ENCODE data around the gene HPCAL1.

The HPCAL1 gene

DNA sequence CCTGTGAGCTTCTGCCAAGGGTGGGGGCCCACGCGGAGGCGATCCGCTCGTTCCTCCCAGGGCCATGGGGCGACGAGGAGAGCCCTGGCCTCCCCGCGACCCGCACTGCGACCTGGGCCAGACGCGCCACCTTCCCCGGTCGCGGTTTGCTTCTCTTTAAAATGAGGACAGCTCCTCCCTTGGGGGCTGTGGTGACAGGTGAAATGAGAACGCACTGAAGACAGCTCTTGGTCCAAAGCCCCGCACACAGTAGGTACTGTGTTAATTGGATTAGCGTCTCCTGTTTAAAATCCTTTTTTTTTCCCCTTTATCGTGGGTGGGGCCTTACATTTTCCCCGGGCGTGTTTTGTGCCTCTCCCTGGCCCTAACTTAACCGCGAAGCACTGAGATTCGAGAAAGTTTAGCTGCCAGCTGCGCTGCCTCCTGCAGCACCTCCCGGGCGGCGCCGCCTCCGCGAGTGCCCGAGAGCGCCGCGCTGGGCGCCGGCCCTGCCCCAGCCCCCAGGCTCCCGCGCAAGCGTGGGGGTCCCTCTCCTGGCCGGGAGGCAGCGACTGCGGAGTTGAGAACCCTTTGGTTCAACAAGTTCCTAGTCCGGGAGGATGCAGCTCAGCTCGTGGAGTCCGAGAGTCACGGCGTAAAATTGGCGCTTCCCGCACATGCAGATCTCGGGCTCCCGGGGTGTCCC, 1.1 kb downstream of the HPCAL1 start:
- peak; percentile 41 for DNase-seq (ENCODE audit: low spot score)

DNA sequence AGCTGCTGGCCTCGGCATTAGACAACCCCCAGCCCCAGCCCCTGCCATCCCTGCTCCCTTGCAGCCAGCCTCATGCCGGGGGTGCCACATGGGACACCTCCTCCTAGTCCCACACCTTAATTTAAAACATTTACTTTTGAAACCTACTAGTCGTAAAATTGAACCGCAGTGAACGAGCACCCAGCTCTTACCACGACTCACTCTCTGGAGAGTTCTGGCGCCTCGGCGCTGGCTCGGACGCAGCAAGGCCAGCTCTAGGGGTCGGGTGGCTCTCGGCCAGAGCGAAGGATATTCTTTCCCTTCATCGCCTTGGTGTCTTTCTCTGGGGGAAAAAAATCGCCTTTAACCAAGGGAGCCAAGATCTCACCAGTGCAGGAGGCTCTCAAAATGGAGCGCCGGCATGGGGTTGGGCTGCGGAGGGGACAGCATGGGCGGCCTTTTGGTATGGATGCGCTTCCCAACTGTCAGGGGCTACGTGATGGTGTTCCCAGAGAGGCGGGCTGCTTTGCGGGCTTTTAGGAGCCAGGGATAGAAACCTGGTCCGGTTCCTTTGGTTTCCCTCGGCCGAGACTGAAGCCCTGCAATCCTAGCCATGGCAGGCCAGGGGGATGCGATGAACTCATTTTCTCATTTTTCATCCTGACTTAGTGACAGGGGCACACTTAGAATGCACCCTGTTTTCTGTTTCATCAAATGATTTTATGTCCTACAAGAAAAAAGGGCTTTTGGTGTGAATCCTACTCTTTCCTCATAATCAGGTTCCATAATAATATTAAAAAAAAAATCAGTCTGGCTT, 2.0 kb downstream of the HPCAL1 start:
- DNase-seq (ENCODE audit: low spot score): no peak

- no peak for DNase-seq (ENCODE audit: low spot score)
Observed at GRCh38 chr2:10305254-10305635, 2.5 kb downstream of the HPCAL1 start.

GRCh38 chr2:10305715-10306114, 3.0 kb downstream of the HPCAL1 start:
- peak; percentile 50 for DNase-seq (ENCODE audit: low spot score)

- DNase-seq (ENCODE audit: low spot score): no peak
Observed at GRCh38 chr2:10306901-10307463, 4.3 kb downstream of the HPCAL1 start.

DNA sequence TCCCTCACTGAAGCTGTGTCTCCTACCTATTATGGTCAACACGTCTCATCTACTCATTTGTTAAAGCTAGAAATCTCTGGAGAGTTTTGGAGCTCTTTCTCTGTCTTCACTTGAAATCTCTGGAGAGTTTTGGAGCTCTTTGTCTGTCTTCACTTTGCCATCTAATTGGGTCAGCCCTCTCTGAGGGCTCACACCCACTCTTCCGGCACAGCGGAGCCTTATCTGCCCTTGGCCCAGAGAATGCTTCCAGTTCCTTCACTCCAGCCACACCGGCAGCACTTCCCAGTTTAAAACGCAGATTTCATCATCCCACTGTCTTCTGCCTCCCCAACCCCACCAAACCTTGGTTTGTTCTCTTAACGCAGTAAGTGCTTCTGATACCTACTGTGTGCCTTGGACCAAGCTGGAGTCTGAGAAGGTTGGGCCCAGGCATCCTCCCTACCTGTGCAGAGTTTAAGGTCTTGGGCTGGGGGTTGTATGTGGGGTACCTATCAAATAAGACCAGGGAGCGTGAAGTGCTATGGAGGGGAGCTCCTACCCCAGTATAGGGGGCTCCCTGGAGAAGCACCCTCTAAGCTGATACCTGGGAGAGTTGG, 5.0 kb downstream of the HPCAL1 start:
- no peak for DNase-seq (ENCODE audit: low spot score)

DNA sequence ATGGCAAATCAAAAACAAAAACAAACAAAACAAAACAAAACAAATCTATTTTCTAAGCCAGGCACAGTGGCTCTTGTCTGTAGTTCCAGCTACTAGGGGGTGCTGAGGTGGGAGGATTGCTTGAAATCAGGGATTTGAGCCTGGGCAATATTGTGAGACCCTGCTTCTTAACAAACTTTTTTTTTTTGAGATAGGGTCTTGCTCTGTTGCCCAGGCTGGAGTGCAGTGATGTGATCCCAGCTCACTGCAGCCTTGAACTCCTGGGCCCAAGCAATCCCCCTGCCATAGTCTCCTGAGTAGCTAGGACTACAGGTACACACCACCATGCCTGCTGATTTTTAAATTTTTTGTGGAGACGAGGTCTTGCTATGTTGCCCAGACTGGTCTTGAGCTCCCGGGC, 6.2 kb downstream of the HPCAL1 start:
- DNase-seq (ENCODE audit: low spot score): no peak

GRCh38 chr2:10309286-10309685, 6.6 kb downstream of the HPCAL1 start:
- no peak for DNase-seq (ENCODE audit: low spot score)

DNA sequence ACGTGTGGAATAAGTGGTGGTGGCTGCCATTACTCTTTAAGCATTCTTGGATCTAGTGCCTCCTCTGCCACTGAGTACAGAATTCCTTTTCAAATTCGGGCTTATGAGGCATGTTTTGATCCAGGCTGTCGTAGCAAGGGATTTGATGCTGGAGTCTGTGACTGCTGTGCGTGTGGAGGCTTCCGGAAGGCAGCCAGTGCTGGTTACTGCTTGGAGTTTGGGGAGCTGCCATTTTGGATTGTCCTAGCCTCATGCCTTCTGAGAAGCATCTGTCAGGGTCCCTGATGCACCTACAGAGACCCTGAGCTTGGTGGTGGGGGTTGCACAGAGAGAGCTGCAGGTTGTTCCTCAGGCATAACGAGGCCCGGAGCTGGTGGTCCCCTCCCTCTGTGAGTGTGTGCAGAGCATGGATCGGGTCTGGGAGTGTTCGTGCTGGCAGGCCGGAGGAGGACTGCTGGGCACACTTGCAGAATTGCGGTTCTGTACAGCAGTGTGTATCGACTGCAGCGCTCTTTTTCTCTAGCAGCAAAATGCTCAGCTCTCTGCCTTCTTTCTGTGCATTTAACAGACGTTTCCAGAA, 7.7 kb downstream of the HPCAL1 start:
- no peak for DNase-seq (ENCODE audit: low spot score)

DNA sequence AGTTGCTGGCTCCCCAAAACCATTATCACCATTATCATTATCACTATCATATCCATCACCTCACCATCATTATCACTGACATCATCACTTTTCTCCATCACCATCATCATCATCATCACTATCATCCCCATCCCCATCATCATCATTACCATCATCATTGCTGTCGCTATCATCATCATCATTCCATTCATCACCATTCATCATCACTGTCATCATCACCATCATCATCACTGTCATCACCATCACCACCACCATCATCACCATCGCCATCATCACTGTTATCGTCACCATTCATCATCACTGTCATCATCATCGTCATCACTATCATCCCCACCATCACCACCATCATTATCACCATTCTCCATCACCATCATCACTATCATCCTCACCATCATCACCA, 9.0 kb downstream of the HPCAL1 start:
- no peak for DNase-seq (ENCODE audit: low spot score)

GRCh38 chr2:10312437-10312957, 9.8 kb downstream of the HPCAL1 start:
- DNase-seq (ENCODE audit: low spot score): no peak

GRCh38 chr2:10316336-10316735, 13.6 kb downstream of the HPCAL1 start:
- DNase-seq (ENCODE audit: low spot score): no peak

- DNase-seq (ENCODE audit: low spot score): no peak
Observed at GRCh38 chr2:10316860-10317259, 14.2 kb downstream of the HPCAL1 start.

GRCh38 chr2:10317646-10318045, 14.9 kb downstream of the HPCAL1 start:
- no peak for DNase-seq (ENCODE audit: low spot score)

DNA sequence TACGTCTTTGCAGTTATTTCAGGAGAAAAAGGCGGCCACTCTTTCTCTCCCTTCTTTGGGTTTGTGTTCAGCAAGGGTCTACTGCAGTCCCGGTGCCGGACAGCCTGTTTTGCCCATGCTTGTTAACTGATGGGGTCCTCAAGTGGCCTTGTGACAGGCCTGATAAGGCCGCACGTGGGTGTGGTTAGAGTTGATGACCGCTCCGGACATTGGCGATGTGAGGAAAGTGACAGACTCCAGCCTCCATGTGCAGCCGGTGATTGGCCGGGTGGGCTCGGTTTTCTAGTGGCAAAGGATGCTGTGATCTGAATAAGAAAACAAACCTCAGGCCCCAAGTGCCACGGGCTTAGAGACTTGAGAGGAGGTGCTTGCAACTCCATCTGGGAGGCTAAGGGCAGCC, 15.6 kb downstream of the HPCAL1 start:
- DNase-seq (ENCODE audit: low spot score): no peak

DNA sequence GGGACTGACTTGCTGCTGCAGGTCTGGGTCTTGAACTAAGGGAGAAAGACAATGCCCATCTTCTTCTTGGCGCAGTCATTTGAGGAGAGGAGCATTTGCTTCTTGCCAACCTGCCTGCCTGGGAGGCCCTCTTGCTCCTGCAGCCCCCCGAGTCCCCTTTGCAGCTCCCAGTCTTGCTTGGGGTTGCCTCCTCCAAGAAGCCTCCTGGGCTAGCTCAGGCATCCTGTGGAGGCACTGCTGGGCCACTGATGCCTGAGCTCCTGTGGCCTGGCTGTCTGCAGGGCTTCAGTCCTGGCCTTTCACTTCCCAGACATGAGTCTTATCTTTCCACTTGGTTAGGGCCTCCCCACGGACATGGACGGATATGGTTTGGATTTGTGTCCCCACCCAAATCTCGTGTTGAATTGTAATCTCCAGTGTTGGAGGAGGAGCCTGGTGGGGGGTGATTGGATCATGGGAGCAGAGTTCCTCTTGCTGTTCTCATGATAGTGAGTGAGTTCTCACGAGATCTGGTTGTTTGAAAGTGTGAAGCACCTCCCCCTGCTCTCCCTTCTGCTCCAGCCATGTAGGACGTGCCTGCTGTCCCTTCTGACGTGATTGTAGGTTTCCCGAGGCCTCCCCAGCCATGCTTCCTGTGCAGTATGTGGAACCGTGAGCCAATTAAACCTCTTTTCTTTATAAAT, 17.3 kb downstream of the HPCAL1 start:
- no peak for DNase-seq (ENCODE audit: low spot score)

GRCh38 chr2:10320575-10320931, 17.8 kb downstream of the HPCAL1 start:
- no peak for DNase-seq (ENCODE audit: low spot score)

DNA sequence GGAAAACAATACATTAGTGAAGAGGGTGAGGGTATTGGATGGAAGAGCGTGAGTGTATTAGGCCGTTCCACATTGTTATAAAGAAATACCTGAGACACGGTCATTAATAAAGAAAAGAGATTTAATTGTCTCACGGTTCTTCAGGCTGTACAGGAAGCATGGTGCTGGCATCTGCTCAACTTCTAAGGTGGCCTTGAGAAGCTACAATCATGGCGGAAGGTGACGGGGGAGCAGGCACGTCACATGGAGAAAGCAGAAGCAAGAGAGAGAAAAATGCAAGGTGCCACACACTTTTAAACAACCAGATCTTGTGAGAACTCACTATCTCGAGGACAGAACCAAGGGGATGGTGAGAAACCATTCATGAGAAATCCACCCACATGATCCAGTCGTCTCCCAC, 18.2 kb downstream of the HPCAL1 start:
- DNase-seq (ENCODE audit: low spot score): no peak

- no peak for DNase-seq (ENCODE audit: low spot score)
Observed at GRCh38 chr2:10321622-10322021, 18.9 kb downstream of the HPCAL1 start.

DNA sequence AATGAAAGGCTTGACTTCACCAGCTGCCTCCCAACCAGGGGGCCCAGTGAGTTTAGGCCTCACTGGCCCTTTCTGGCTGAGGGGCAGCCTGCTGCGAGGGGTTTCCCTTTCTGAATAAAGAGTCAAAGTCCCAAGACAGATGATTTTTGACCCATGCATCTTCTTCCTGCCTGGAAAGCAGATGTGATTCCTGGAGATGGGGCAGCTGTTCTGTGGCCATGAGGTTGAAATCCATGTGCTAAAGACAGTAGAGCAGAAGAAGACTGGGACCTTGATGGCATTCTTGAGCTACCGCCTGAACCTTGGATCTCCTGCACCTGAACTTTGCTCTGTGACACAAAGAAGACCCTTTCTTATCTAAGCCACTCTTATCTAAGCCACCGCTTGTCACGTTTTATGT, 19.8 kb downstream of the HPCAL1 start:
- no peak for DNase-seq (ENCODE audit: low spot score)

DNA sequence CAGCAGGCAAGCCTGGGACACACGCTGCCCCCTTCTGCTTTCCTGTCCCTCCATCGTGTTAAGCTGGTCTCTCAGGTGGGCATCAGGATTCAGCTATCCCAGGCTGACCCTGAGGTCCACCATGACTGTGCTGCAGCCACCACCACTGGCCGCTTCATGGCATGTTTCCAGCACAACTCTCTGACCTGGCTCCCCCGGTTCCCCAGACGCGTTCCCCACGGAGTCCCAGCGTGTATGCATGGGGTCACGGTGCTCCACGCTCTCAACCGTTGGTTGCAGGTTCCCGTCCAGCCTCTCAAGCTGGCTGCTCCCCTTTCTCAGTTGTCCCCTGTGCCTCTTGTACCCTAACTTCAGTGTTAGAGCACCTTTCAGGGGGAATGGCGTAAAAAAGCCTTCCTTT, 20.3 kb downstream of the HPCAL1 start:
- DNase-seq (ENCODE audit: low spot score): no peak

- DNase-seq (ENCODE audit: low spot score): no peak
Observed at GRCh38 chr2:10323535-10323934, 20.8 kb downstream of the HPCAL1 start.
